GM10847 (cell line): ENCODE results near the gene RNF212B.

ENCODE experiments used
- POLR2A ChIP-seq: IDR thresholded peaks from 2 replicates; pipeline ENCODE4 v1.6.1; 2011; ENCODE audit not compliant: insufficient read length; ENCODE audit errors: extremely low read depth

Gene RNF212B

GRCh38 chr14:23237772-23238594 lies at the start of gene RNF212B:
Gene RNF212B, plus strand, starts transcription at chr14:23237936. Its CDS starts 2,410 bp downstream, at chr14:23240346.
- no peak for TF ChIP-seq POLR2A

- no peak for TF ChIP-seq POLR2A
Measured at GRCh38 chr14:23193432-23193831, 44.3 kb upstream of the RNF212B start.

- TF ChIP-seq POLR2A = no peak
Measured at GRCh38 chr14:23195552-23196101, 42.1 kb upstream of the RNF212B start.

GRCh38 chr14:23202001-23202400 lies 35.7 kb upstream of the RNF212B start:
- TF ChIP-seq POLR2A = no peak

GRCh38 chr14:23206422-23207145 lies 31.2 kb upstream of the RNF212B start:
- TF ChIP-seq POLR2A = no peak

GRCh38 chr14:23207146-23207540 lies 30.6 kb upstream of the RNF212B start:
- no peak for TF ChIP-seq POLR2A

- TF ChIP-seq POLR2A = no peak
Measured at GRCh38 chr14:23208324-23208723, 29.4 kb upstream of the RNF212B start.

GRCh38 chr14:23209651-23210423 lies 27.9 kb upstream of the RNF212B start:
- TF ChIP-seq POLR2A = no peak

- no peak for TF ChIP-seq POLR2A
Measured at GRCh38 chr14:23215421-23215820, 22.3 kb upstream of the RNF212B start.

- TF ChIP-seq POLR2A = no peak
Measured at GRCh38 chr14:23217032-23218020, 20.4 kb upstream of the RNF212B start.

GRCh38 chr14:23219075-23219474 lies 18.7 kb upstream of the RNF212B start:
- TF ChIP-seq POLR2A = no peak

GRCh38 chr14:23227566-23227965 lies 10.2 kb upstream of the RNF212B start:
- TF ChIP-seq POLR2A = no peak

GRCh38 chr14:23228812-23229211 lies 8.9 kb upstream of the RNF212B start:
- TF ChIP-seq POLR2A = no peak

GRCh38 chr14:23240661-23241060 lies 2.9 kb downstream of the RNF212B start:
- TF ChIP-seq POLR2A = no peak
